Measurements from ENCODE around the gene NFIC. TPM values are rescaled to one million over a fixed set of nuclear protein-coding genes. Genes with fewer than 3 reads are reported as not detected.

NFIC gene
- total RNA-seq, 1 donor: 79.5 TPM

- no peak overlapping the region for H3K4me3 ChIP-seq (ENCODE audit: low read depth, low read length)
- no peak for TF ChIP-seq CTCF (IDR thresholded peaks at IDR 0.05; ENCODE audit: insufficient read depth, low read length)
- DNase-seq (ENCODE audit: low read depth): peak; percentile 57
Measured at GRCh38 chr19:3407556-3408516, 41.5 kb downstream of the NFIC start.

- no peak for TF ChIP-seq CTCF (IDR thresholded peaks at IDR 0.05; ENCODE audit: insufficient read depth, low read length)
- H3K4me3 ChIP-seq (ENCODE audit: low read depth, low read length): no peak overlapping the region
- DNase-seq (ENCODE audit: low read depth): no peak
Measured at GRCh38 chr19:3408996-3409345, 42.6 kb downstream of the NFIC start.

- DNase-seq (ENCODE audit: low read depth): no peak
- TF ChIP-seq CTCF (IDR thresholded peaks at IDR 0.05; ENCODE audit: insufficient read depth, low read length): no peak
- no peak overlapping the region for H3K4me3 ChIP-seq (ENCODE audit: low read depth, low read length)
Measured at GRCh38 chr19:3409346-3410064, 43.1 kb downstream of the NFIC start.

GRCh38 chr19:3411636-3412035 is 45.3 kb downstream of the NFIC start:
- DNase-seq (ENCODE audit: low read depth): no peak
- TF ChIP-seq CTCF (IDR thresholded peaks at IDR 0.05; ENCODE audit: insufficient read depth, low read length): no peak
- no peak overlapping the region for H3K4me3 ChIP-seq (ENCODE audit: low read depth, low read length)

GRCh38 chr19:3412066-3412465 is 45.7 kb downstream of the NFIC start:
- no peak for DNase-seq (ENCODE audit: low read depth)
- TF ChIP-seq CTCF (IDR thresholded peaks at IDR 0.05; ENCODE audit: insufficient read depth, low read length): no peak
- no peak overlapping the region for H3K4me3 ChIP-seq (ENCODE audit: low read depth, low read length)

GRCh38 chr19:3413796-3414327 is 47.5 kb downstream of the NFIC start:
- no peak for TF ChIP-seq CTCF (IDR thresholded peaks at IDR 0.05; ENCODE audit: insufficient read depth, low read length)
- no peak for DNase-seq (ENCODE audit: low read depth)
- no peak overlapping the region for H3K4me3 ChIP-seq (ENCODE audit: low read depth, low read length)
